MM.1S (cell line): ENCODE measurements around the gene CDK5RAP1.

ENCODE experiments used
- EZH2 ChIP-seq: fragments of 300-600 bp; sonication (generic); optimal IDR thresholded peaks from 2 replicates; pipeline ENCODE3; 2017; ENCODE audit warnings: low read depth, mild to moderate bottlenecking, antibody characterized with exemption, low read length, mixed read lengths
- EZH2phosphoT487 ChIP-seq: fragments of 300-600 bp; sonication (generic); IDR thresholded peaks from 2 replicates; pipeline ENCODE4 v1.6.1; 2018; ENCODE audit warnings: antibody characterized with exemption, low read length
- TF ChIP-seq, protein P1 (sequence below): fragments of 300-600 bp; sonication (generic); IDR thresholded peaks from 2 replicates; pipeline ENCODE4 v1.5.1; 2016; ENCODE audit warnings: antibody characterized with exemption, low read length, mixed read lengths

DNA sequence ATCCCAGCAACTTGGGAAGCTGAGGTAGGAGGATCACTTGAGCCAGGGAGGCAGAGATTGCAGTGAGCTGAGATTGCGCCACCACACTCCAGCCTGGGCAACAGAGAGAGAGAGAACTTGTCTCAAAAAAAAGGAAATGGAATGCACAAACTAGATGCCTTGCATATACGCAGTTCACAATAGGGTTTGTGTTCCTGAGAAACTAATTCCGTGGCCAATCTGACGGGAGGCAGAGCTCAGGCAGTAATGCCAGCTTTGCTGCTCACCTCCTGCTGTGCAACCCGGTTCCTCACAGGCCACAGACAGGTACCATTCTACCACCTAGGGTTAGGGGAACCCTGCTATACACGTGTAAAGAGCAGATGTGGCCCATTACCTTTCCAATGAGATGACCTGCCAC lies 1.4 kb downstream of the CDK5RAP1 start:
- TF ChIP-seq, protein P1, sequence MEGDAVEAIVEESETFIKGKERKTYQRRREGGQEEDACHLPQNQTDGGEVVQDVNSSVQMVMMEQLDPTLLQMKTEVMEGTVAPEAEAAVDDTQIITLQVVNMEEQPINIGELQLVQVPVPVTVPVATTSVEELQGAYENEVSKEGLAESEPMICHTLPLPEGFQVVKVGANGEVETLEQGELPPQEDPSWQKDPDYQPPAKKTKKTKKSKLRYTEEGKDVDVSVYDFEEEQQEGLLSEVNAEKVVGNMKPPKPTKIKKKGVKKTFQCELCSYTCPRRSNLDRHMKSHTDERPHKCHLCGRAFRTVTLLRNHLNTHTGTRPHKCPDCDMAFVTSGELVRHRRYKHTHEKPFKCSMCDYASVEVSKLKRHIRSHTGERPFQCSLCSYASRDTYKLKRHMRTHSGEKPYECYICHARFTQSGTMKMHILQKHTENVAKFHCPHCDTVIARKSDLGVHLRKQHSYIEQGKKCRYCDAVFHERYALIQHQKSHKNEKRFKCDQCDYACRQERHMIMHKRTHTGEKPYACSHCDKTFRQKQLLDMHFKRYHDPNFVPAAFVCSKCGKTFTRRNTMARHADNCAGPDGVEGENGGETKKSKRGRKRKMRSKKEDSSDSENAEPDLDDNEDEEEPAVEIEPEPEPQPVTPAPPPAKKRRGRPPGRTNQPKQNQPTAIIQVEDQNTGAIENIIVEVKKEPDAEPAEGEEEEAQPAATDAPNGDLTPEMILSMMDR: no peak
- no peak for TF ChIP-seq EZH2
- TF ChIP-seq EZH2phosphoT487: no peak
